GM12875 (cell line): ENCODE data around the gene ACD.

ENCODE experiments used
- H3K4me3 ChIP-seq: one replicate; pipeline ENCODE4 v1.5.1; 2011; ENCODE audit warnings: low read depth, low read length, control low read depth
- CTCF ChIP-seq: IDR thresholded peaks from 2 replicates; pipeline ENCODE4 v1.5.1; 2011; ENCODE audit warnings: low read depth, mild to moderate bottlenecking, control low read depth, inconsistent platforms, low read length, moderate library complexity, borderline replicate concordance; ENCODE audit not compliant: insufficient read depth

ACD gene

GRCh38 chr16:67675579-67675935, 15.5 kb upstream of the ACD start:
- H3K4me3 ChIP-seq = no peak overlapping the region
- no peak for TF ChIP-seq CTCF

- H3K4me3 ChIP-seq = no peak overlapping the region
- TF ChIP-seq CTCF = no peak
Measured at GRCh38 chr16:67674851-67675578, 15.0 kb upstream of the ACD start.

- no peak for TF ChIP-seq CTCF
- H3K4me3 ChIP-seq = no peak overlapping the region
Measured at GRCh38 chr16:67673712-67674580, 13.9 kb upstream of the ACD start.

GRCh38 chr16:67672739-67673662, 12.9 kb upstream of the ACD start:
- peak; percentile 90 for TF ChIP-seq CTCF
- H3K4me3 ChIP-seq = no peak overlapping the region

GRCh38 chr16:67672306-67672705, 12.2 kb upstream of the ACD start:
- no peak overlapping the region for H3K4me3 ChIP-seq
- TF ChIP-seq CTCF = no peak

- TF ChIP-seq CTCF = no peak
- H3K4me3 ChIP-seq = no peak overlapping the region
Measured at GRCh38 chr16:67669499-67670101, 9.5 kb upstream of the ACD start.
